IMR-90 (cell line): ENCODE results near the gene KRTAP4-9. TPM values are rescaled to one million over a fixed set of nuclear protein-coding genes. Genes with fewer than 3 reads are reported as not detected.

Experiments used
- ATAC-seq: fragments of 200-7000 bp; cut with Tn5 transposase; 2 replicates; pipeline ENCODE4 v1.9.1; 2020; ENCODE audit warnings: low read depth, mild to moderate bottlenecking, moderate library complexity
- BruUV-seq: library from RNA; stranded (reverse); fragments of 400-500 nt; replicated peaks from 2 replicates; lab custom pipeline; 2021; lab: Mats Ljungman, UMichigan
- CTCF ChIA-PET: fragments of 300-600 bp; formaldehyde crosslinking; extraction: SDS; loops from one replicate; lab custom pipeline; 2021; ENCODE audit warnings: antibody characterized with exemption; lab: Yijun Ruan, JAX
- POLR2A ChIA-PET: fragments of 300-600 bp; sonication (Branson Sonifier 250); formaldehyde crosslinking; loops from one replicate; lab custom pipeline; 2022; ENCODE audit warnings: antibody characterized with exemption; ENCODE audit not compliant: unreplicated experiment; lab: Charles Lee
- DNase-seq: peaks from one replicate; pipeline ENCODE4 v3.0.0; 2013
- H2AFZ ChIP-seq: replicated peaks from 2 replicates; pipeline ENCODE3; 2013; ENCODE audit warnings: low read length, mild to moderate bottlenecking; ENCODE audit not compliant: poor library complexity
- H2AK5ac ChIP-seq: 2 replicates; pipeline ENCODE4 v1.6.1; 2013; ENCODE audit warnings: low read depth, low read length, inconsistent platforms
- H2AK9ac ChIP-seq: replicated peaks from 2 replicates; pipeline ENCODE3; 2013; ENCODE audit warnings: mild to moderate bottlenecking, low read depth, low read length, moderate library complexity; ENCODE audit not compliant: poor library complexity
- H2BK120ac ChIP-seq: 2 replicates; pipeline ENCODE4 v1.6.1; 2013; ENCODE audit warnings: low read depth, low read length, inconsistent platforms
- H2BK15ac ChIP-seq: 3 replicates; pipeline ENCODE4 v1.6.1; 2013; ENCODE audit warnings: low read depth, low read length, inconsistent platforms
- H2BK20ac ChIP-seq: 2 replicates; pipeline ENCODE4 v1.6.1; 2013; ENCODE audit warnings: low read depth, mild to moderate bottlenecking, inconsistent platforms, low read length, moderate library complexity
- H2BK5ac ChIP-seq: 2 replicates; pipeline ENCODE4 v1.6.1; 2013; ENCODE audit warnings: mild to moderate bottlenecking, low read depth, low read length, inconsistent platforms; ENCODE audit not compliant: poor library complexity, severe bottlenecking
- H3K14ac ChIP-seq: replicated peaks from 2 replicates; pipeline ENCODE4 v1.6.1; 2013; ENCODE audit warnings: low read depth, low read length, inconsistent platforms
- H3K18ac ChIP-seq: 2 replicates; pipeline ENCODE4 v1.6.1; 2013; ENCODE audit warnings: low read depth, low read length, control low read depth
- H3K23ac ChIP-seq: 2 replicates; pipeline ENCODE4 v1.6.1; 2013; ENCODE audit warnings: low read depth, low read length, inconsistent platforms
- H3K27ac ChIP-seq: 2 replicates; pipeline ENCODE4 v1.5.1; 2013; ENCODE audit warnings: mild to moderate bottlenecking, control low read depth, low read length; ENCODE audit not compliant: insufficient read depth
- H3K27me3 ChIP-seq: 2 replicates; pipeline ENCODE4 v1.6.1; 2013; ENCODE audit warnings: low read length; ENCODE audit not compliant: control insufficient read depth, insufficient read depth
- H3K36me3 ChIP-seq: 2 replicates; pipeline ENCODE4 v1.6.1; 2013; ENCODE audit warnings: low read length, mixed read lengths; ENCODE audit not compliant: control insufficient read depth, insufficient read depth
- H3K4ac ChIP-seq: 2 replicates; pipeline ENCODE4 v1.6.1; 2013; ENCODE audit warnings: low read depth, low read length, inconsistent platforms
- H3K4me1 ChIP-seq: 2 replicates; pipeline ENCODE4 v1.6.1; 2013; ENCODE audit warnings: low read length, mixed read lengths; ENCODE audit not compliant: control insufficient read depth, insufficient read depth
- H3K4me2 ChIP-seq: 2 replicates; pipeline ENCODE4 v1.6.1; 2013; ENCODE audit warnings: low read depth, mild to moderate bottlenecking, control low read depth, low read length, moderate library complexity
- H3K4me3 ChIP-seq: 2 replicates; pipeline ENCODE4 v1.5.1; 2013; ENCODE audit warnings: low read depth, mild to moderate bottlenecking, control low read depth, low read length, moderate library complexity; ENCODE audit not compliant: insufficient read depth
- H3K56ac ChIP-seq: 2 replicates; pipeline ENCODE4 v1.6.1; 2013; ENCODE audit warnings: low read length, inconsistent platforms; ENCODE audit not compliant: insufficient read depth; ENCODE audit errors: extremely low read depth
- H3K79me1 ChIP-seq, 2 experiments: 2 replicates each; pipeline ENCODE4 v1.6.1; 2013; ENCODE audit warnings: low read length in 2 of 2, inconsistent platforms in 1 of 2, low read depth in 1 of 2
- H3K9ac ChIP-seq: 2 replicates; pipeline ENCODE4 v1.6.1; 2013; ENCODE audit warnings: low read depth, low read length, control low read depth
- H3K9me1 ChIP-seq: 2 replicates; pipeline ENCODE4 v1.6.1; 2013; ENCODE audit warnings: low read length, inconsistent platforms; ENCODE audit not compliant: insufficient read depth
- H3K9me3 ChIP-seq: 2 replicates; pipeline ENCODE4 v1.6.1; 2013; ENCODE audit warnings: low read length; ENCODE audit not compliant: control insufficient read depth, insufficient read depth
- H4K20me1 ChIP-seq: 2 replicates; pipeline ENCODE4 v1.6.1; 2013; ENCODE audit warnings: low read length, inconsistent platforms; ENCODE audit not compliant: insufficient read depth
- H4K5ac ChIP-seq: 2 replicates; pipeline ENCODE4 v1.6.1; 2013; ENCODE audit warnings: mild to moderate bottlenecking, low read depth, low read length, control low read depth
- H4K8ac ChIP-seq, 2 experiments: 2 replicates each; pipeline ENCODE4 v1.6.1; 2013; ENCODE audit warnings: low read depth in 2 of 2, low read length in 2 of 2, control low read depth in 1 of 2, inconsistent platforms in 1 of 2
- H4K91ac ChIP-seq: 2 replicates; pipeline ENCODE4 v1.6.1; 2013; ENCODE audit warnings: low read depth, low read length, inconsistent platforms; ENCODE audit not compliant: insufficient read depth
- CEBPB ChIP-seq: IDR thresholded peaks from 2 replicates; pipeline ENCODE4 v1.6.1; 2012; ENCODE audit warnings: low read depth, low read length, improper control_type of control experiment
- CHD1 ChIP-seq: IDR thresholded peaks from 2 replicates; pipeline ENCODE4 v1.6.1; 2012; ENCODE audit warnings: low read depth, low read length, improper control_type of control experiment
- FOS ChIP-seq: fragments of 150-350 bp; IDR thresholded peaks from 2 replicates; pipeline ENCODE4 v1.6.1; 2016; ENCODE audit warnings: low read depth, low read length
- MAFK ChIP-seq: IDR thresholded peaks from 2 replicates; pipeline ENCODE4 v1.6.1; 2012; ENCODE audit warnings: low read depth, low read length, improper control_type of control experiment
- MAZ ChIP-seq: IDR thresholded peaks from 2 replicates; pipeline ENCODE4 v1.6.1; 2012; ENCODE audit warnings: low read depth, mild to moderate bottlenecking, low read length, improper control_type of control experiment, moderate library complexity, borderline replicate concordance
- MXI1 ChIP-seq: IDR thresholded peaks from 2 replicates; pipeline ENCODE4 v1.6.1; 2012; ENCODE audit warnings: low read depth, mild to moderate bottlenecking, low read length, moderate library complexity, borderline replicate concordance
- RAD21 ChIP-seq: IDR thresholded peaks from 2 replicates; pipeline ENCODE4 v1.6.1; 2012; ENCODE audit warnings: low read length, improper control_type of control experiment
- RCOR1 ChIP-seq: IDR thresholded peaks from 2 replicates; pipeline ENCODE4 v1.6.1; 2012; ENCODE audit warnings: mild to moderate bottlenecking, low read length, improper control_type of control experiment; ENCODE audit not compliant: insufficient replicate concordance
- RFX5 ChIP-seq: IDR thresholded peaks from 2 replicates; pipeline ENCODE4 v1.8.0; 2012; ENCODE audit warnings: low read depth, mild to moderate bottlenecking, low read length, moderate library complexity
- SMC3 ChIP-seq: fragments of 150-350 bp; IDR thresholded peaks from 2 replicates; pipeline ENCODE4 v1.6.1; 2016; ENCODE audit warnings: low read depth, mild to moderate bottlenecking, antibody characterized with exemption, low read length, moderate library complexity
- WGBS, 2 experiments: methylation state at CpG; one replicate each; pipeline versions ENCODE4 v1.1.5 to v1.1.7; 2013; ENCODE audit warnings: missing lambda C conversion rate in 2 of 2; ENCODE audit not compliant: insufficient read length in 1 of 2; ENCODE audit errors: extremely low coverage in 2 of 2; 5-methylcytosine and 5-hydroxymethylcytosine counted together
- dilution Hi-C: fragments of 300-500 bp; cut with HindIII; formaldehyde crosslinking; loops from one replicate; pipeline ENCODE4 v1.14.3; 2018; ENCODE audit warnings: low sequenced_read_pairs; ENCODE audit not compliant: unreplicated experiment
- in situ Hi-C: fragments of 300-500 bp; cut with MboI; formaldehyde crosslinking; loops from 3 replicates; pipeline ENCODE4 v1.14.3; 2019; ENCODE audit warnings: low sequenced_read_pairs, inconsistent platforms, mixed read lengths
- intact Hi-C: fragments of 100-400 bp; cut with micrococcal nuclease; formaldehyde crosslinking; loops from 2 replicates; pipeline ENCODE4 v1.10.0; 2022
- polyA plus RNA-seq, 3 experiments: library from polyadenylated mRNA; depleted of rRNA; stranded (reverse); fragments of >200 nt; gene quantifications; 2 replicates each; pipeline ENCODE4 v1.2.3, GENCODE V29; 2012; ENCODE audit warnings: low replicate concordance in 1 of 3
- total RNA-seq: library from RNA; depleted of rRNA; stranded (reverse); fragments of >200 nt; gene quantifications from 2 replicates; pipeline ENCODE4 v1.2.3, GENCODE V29; 2012
- TF ChIP-seq, protein P1 (sequence below): conservative IDR thresholded peaks from 2 replicates; pipeline ENCODE4 v1.5.1; 2012; ENCODE audit warnings: mild to moderate bottlenecking, low read depth, low read length, improper control_type of control experiment

KRTAP4-9 gene
- total and polyA plus RNA-seq, 2 of the 4 experiments (the other 2 are of a cell fraction), result 0.24 TPM; not detected in 1

GRCh38 chr17:41145261-41145660 is 40.1 kb downstream of the KRTAP4-9 start:
- DNase-seq, result no peak
- no TSS peak for BruUV-seq
- Histone ChIP-seq H3K4me1 (no peaks in the 10 kb centered on the region; the same call in 1 of the 2 replicates), H3K9ac (no peak overlapping the region), H3K4ac (no peak overlapping the region), H2AK5ac (no peak overlapping the region), H3K4me3 (no peak overlapping the region), H3K9me3 (peaks cover 4% of the 10 kb centered on the region), H3K27me3 (no peaks in the 10 kb centered on the region), H4K20me1 (no peaks in the 10 kb centered on the region), H3K14ac (no peak overlapping the region), H2BK15ac (no peak overlapping the region), H2BK5ac (no peak overlapping the region), H3K27ac (no peak overlapping the region), H2AK9ac (no peak overlapping the region), H3K18ac (no peak overlapping the region), H3K9me1 (no peaks in the 10 kb centered on the region), H3K56ac (no peak overlapping the region), H2BK20ac (no peak overlapping the region), H4K91ac (no peak overlapping the region), H3K79me1 (no peaks in the 10 kb centered on the region), H3K23ac (no peak overlapping the region), H4K5ac (no peak overlapping the region), H2AFZ (no peak overlapping the region), H3K36me3 (no peaks in the 10 kb centered on the region), H3K4me2 (no peak overlapping the region), H2BK120ac (no peak overlapping the region), H4K8ac (no peak overlapping the region)
- no CpG with 5 or more reads among the region's 2 CpGs for WGBS, 2 experiments
- CTCF ChIA-PET, result no interaction called here
- intact Hi-C loops (no loop called here), in situ Hi-C loops (no loop called here), dilution Hi-C loops (no loop called here)
- TF ChIP-seq CHD1 (no peak), CEBPB (no peak), RAD21 (no peak), RFX5 (no peak), RCOR1 (no peak), MAZ (no peak), MXI1 (no peak), FOS (no peak), SMC3 (no peak), MAFK (no peak)
- TF ChIP-seq, protein P1, sequence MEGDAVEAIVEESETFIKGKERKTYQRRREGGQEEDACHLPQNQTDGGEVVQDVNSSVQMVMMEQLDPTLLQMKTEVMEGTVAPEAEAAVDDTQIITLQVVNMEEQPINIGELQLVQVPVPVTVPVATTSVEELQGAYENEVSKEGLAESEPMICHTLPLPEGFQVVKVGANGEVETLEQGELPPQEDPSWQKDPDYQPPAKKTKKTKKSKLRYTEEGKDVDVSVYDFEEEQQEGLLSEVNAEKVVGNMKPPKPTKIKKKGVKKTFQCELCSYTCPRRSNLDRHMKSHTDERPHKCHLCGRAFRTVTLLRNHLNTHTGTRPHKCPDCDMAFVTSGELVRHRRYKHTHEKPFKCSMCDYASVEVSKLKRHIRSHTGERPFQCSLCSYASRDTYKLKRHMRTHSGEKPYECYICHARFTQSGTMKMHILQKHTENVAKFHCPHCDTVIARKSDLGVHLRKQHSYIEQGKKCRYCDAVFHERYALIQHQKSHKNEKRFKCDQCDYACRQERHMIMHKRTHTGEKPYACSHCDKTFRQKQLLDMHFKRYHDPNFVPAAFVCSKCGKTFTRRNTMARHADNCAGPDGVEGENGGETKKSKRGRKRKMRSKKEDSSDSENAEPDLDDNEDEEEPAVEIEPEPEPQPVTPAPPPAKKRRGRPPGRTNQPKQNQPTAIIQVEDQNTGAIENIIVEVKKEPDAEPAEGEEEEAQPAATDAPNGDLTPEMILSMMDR, result no peak
- POLR2A ChIA-PET, result no interaction called here
- no peak for ATAC-seq
